Naive B cell (primary cell): Measurements from ENCODE around the gene RPIA. TPM values are rescaled to one million over a fixed set of nuclear protein-coding genes. Genes with fewer than 3 reads are reported as not detected.
A peak's percentile ranks its signal among the peaks of the same experiment; 100 is the strongest.
"Not testable (repeated sequence)": the region's sequence is repeated elsewhere in the genome, so short reads cannot be mapped to it uniquely, and the experiment has no call there.

ENCODE experiments used
- ATAC-seq, 2 donors: fragments of 150-1000 bp; cut with Tn5 transposase; 2 replicates each; pipeline ENCODE4 v1.10.0; 2021; ENCODE audit warnings: low read depth in 2 of 2, mild to moderate bottlenecking in 2 of 2, moderate library complexity in 2 of 2
- DNase-seq: peaks from one replicate; pipeline ENCODE4 v3.0.0; 2022
- H3K27ac Mint-ChIP-seq, 6 donors: one replicate each; pipeline ENCODE4 v1.8.0; 2020 to 2022; ENCODE audit warnings: mild to moderate bottlenecking in 6 of 6, mixed read lengths in 6 of 6, moderate library complexity in 5 of 6, inconsistent platforms in 2 of 6
- H3K27me3 Mint-ChIP-seq, 3 donors: one replicate each; pipeline ENCODE4 v1.8.0; 2021 to 2022; ENCODE audit warnings: mixed read lengths in 3 of 3, mild to moderate bottlenecking in 1 of 3
- H3K36me3 Mint-ChIP-seq, 2 donors: one replicate each; pipeline ENCODE4 v1.8.0; 2020 to 2022; ENCODE audit warnings: mixed read lengths in 2 of 2, inconsistent platforms in 1 of 2, mild to moderate bottlenecking in 1 of 2
- H3K4me1 Mint-ChIP-seq, 3 donors: one replicate each; pipeline ENCODE4 v1.8.0; 2020 to 2022; ENCODE audit warnings: mixed read lengths in 3 of 3, inconsistent platforms in 1 of 3, mild to moderate bottlenecking in 1 of 3, moderate library complexity in 1 of 3
- H3K4me3 Mint-ChIP-seq, 8 donors: one replicate each; pipeline ENCODE4 v1.8.0; 2020 to 2022; ENCODE audit warnings: mild to moderate bottlenecking in 8 of 8, mixed read lengths in 8 of 8, moderate library complexity in 8 of 8, inconsistent platforms in 2 of 8
- H3K9me3 Mint-ChIP-seq, 7 donors: one replicate each; pipeline ENCODE4 v1.8.0; 2020 to 2022; ENCODE audit warnings: mixed read lengths in 7 of 7, mild to moderate bottlenecking in 5 of 7, inconsistent platforms in 2 of 7, moderate library complexity in 1 of 7
- polyA plus RNA-seq, 6 donors: library from polyadenylated mRNA; unstranded; fragments of 300-500 nt; fragmentation: Illumina TruSeq; gene quantifications; one replicate each; pipeline ENCODE4 v1.2.3, GENCODE V29; 2021; ENCODE audit warnings: low read depth in 6 of 6

The RPIA gene
- polyA plus RNA-seq, 6 donors from 2014 or later, result 45.3 to 66.2 (median 51.7) TPM

DNA sequence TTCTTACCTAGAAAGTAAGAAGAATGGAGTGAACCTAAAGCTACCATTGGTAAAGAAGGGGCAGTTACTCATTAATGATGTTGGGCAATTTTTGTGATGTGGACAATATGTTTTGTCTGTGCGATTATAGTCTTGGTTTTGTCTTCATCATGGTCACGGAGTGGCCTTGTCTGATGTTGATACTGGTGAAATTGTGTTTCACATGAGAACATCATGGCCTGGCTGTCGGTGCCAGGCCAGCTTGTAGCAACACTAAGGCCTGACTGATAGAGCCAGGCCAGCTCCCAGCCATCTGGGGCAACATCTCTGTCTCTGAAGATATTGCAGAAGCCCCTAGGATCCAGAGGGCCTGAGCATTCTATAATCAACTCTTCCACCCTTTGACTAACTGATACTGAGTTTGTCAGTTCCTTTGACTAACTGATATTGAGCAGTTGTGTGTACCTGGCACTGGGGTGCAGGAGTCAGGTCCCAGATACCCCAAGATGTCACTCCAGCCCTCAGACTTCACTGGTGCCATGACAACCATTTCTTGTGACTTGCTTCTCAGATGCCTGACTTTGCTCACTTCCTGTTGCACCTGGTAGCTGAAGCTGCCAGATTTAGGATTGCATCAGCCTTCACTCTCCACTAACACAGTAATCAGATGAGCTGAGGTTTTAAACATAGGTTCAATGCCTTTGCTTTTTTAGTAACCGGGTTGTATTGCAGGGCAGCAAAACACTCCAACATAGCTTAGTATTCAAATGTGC lies 62.5 kb downstream of the RPIA start:
- peaks cover 15 to 32% of the 10 kb centered on the region in 2 donors for H3K36me3 Mint-ChIP-seq

DNA sequence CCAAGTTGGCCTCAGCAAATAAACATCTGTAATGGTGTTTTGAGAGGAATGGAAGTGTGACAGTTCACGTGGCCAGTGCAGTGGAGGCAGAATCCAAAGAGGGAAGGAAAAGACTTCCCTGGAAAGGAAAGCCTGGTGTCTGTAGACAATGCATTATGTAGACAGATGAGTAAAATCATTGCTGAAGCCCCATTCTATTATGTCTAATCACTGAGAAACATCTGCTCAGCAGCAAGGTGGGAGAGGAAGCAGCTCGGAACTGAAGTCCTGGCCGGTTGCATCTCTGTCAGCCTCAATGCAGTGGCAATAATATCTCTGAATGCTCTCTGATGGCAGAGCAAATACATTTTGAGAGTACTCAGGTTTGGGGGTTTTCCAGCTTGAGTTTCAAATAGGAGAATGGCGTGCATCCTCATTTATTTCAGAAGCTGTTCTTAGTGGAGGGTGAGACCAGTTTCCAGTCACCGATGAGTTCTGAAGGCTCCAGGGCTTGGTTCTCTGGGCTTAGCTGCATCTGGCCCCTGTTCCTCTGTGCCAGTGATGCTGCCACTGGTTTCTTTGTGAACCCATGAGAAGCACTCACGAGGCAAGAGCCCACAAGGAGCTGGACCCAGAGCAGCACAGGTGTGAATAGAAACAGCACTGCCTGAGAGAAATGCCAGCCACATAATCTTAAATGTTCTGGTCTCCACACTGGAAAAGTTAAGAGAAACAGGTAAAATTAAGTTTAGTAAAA lies 63.3 kb downstream of the RPIA start:
- Mint-ChIP-seq H3K4me1 (peaks cover 10 to 17% (median 12%) of the 10 kb centered on the region in 3 donors), H3K4me3 (peak overlapping the region in 1 of 8 donors; percentile 13), H3K27ac (peak overlapping the region; percentile 75 to 99 (median 92)), H3K36me3 (peaks cover 16 to 29% of the 10 kb centered on the region in 2 donors), H3K9me3 (peaks cover 0 to 15% (median 11%) of the 10 kb centered on the region in 7 donors), H3K27me3 (no peaks in the 10 kb centered on the region)
- DNase-seq, result no peak
- ATAC-seq, result peak; percentile 3 to 37

More for the DNA sequence above, 62.5 kb downstream of the RPIA start:
- DNase-seq, result peak; percentile 53
- peak; percentile 92 to 93 for ATAC-seq
- Mint-ChIP-seq H3K9me3 (peaks cover 0 to 11% (median 7%) of the 10 kb centered on the region in 7 donors), H3K4me3 (peak overlapping the region in 1 of 8 donors; percentile 13), H3K27ac (peak overlapping the region; percentile 89 to 99 (median 94)), H3K27me3 (no peaks in the 10 kb centered on the region), H3K4me1 (peaks cover 10 to 17% (median 12%) of the 10 kb centered on the region in 3 donors)

DNA sequence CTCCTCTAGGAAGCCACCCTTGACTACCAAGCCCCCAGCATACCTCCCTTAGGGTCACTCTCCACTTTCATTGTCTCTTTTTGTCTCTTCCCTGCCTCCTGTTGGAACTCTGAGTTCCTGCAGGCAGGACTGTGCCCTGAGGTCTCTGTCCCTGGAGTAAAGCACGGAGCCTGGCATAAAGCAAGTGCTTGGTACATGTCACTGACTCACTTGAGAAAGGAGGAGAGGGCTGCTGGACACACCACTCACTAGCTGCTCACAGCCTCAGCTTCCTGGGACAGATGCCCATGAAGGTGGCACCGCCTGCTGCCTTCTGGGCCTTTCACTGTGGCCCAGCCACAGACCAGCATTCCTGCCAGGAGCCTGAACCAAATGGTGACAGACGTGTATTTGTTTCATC lies 64.4 kb downstream of the RPIA start:
- ATAC-seq, result no peak
- Mint-ChIP-seq H3K4me3 (no peak overlapping the region), H3K36me3 (peaks cover 16 to 22% of the 10 kb centered on the region in 2 donors), H3K9me3 (peaks cover 5 to 21% (median 15%) of the 10 kb centered on the region in 7 donors), H3K27ac (peak overlapping the region in 3 of 6 donors; percentile 37 to 83 (median 67)), H3K4me1 (peaks cover 10 to 17% (median 12%) of the 10 kb centered on the region in 3 donors), H3K27me3 (no peaks in the 10 kb centered on the region)
- no peak for DNase-seq

DNA sequence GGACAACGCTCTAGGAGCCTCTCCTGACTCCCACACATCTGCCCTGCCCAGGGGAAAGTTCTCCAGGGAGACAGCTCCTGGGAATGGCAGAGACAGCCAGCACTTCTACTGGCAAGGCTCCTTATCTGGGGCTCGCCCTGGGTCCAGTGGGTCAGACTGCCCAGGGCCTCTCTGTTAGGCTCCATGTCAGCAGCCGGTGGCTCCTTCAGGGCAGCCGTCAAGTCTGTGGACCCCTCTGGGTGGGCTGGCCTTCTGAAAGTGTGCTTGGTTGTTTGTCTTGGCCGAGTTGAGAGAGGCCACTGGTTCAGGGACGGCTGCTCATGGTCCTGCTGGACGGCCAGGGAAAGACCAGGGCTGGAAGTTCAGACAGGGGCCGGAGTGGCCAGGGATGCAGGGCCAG lies 65.6 kb downstream of the RPIA start:
- no peaks in the 10 kb centered on the region for H3K27me3 Mint-ChIP-seq
- H3K9me3 Mint-ChIP-seq, result peaks cover 5 to 21% (median 15%) of the 10 kb centered on the region in 7 donors
- DNase-seq (no peak), ATAC-seq (no peak)
- H3K4me3 Mint-ChIP-seq, result no peak overlapping the region
- H3K27ac Mint-ChIP-seq, result peak overlapping the region in 2 of 6 donors; percentile 19 to 83
- H3K4me1 Mint-ChIP-seq, result peaks cover 10 to 17% (median 12%) of the 10 kb centered on the region in 3 donors
- H3K36me3 Mint-ChIP-seq, result peaks cover 10 to 11% of the 10 kb centered on the region in 2 donors

DNA sequence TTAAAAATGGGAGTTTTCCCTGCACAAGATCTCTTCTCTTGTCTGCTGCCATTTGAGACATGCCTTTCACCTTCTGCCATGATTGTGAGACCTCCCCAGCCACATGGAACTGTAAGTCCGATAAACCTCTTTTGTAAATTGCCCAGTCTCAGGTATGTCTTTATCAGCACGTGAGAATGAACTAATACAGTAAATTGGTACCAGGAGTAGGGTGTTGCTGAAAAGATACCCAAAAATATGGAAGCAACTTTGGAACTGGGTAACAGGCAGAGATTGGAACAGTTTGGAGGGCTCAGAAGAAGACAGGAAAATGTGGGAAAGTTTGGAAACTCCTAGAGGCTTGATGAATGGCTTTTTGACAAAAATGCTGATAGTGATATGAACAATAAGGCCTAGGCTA lies 67.2 kb downstream of the RPIA start:
- DNase-seq, H3K27ac Mint-ChIP-seq, H3K27me3 Mint-ChIP-seq, H3K4me3 Mint-ChIP-seq, ATAC-seq, H3K36me3 Mint-ChIP-seq: not testable (repeated sequence)
- Mint-ChIP-seq H3K9me3 (peaks cover 5 to 27% (median 17%) of the 10 kb centered on the region in 7 donors), H3K4me1 (peaks cover 10 to 13% (median 12%) of the 10 kb centered on the region in 3 donors)

DNA sequence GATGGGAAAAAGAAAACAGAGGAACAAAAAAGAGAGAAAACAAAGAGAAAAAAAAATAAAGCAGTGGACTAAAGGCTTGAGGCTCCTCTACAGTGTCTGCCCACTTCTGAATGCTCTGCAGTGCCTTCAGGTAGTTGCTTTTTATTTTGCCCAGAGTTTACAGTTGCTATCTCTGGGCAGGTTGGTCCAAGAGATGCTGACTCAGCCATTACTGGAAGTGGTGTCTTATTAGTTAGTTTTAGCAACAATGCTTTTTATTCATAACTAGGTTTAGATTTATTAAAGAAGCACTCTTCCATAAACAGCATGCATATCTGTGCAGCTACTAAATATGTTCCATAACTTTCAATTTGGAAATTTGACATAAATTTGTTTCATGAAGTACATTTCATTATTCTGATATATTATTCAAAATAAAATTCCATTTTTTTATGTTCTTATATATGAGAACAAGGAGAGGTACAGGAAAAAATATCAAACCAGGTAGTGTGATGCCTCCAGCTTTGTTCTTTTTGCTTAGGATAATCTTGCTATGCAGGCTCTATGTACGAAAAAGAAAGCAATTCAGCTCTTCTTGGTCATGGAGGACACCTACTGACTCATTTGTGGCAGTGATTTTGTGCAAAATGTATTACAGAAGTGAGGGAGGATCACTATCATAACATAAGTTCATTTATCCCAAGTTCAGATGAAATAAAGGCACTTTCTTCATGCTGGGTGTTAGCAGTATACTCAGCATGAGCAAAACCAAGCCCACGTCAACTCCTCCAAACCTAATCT lies 69.5 kb downstream of the RPIA start:
- Mint-ChIP-seq H3K4me1 (peaks cover 5 to 13% (median 6%) of the 10 kb centered on the region in 3 donors), H3K27ac (no peak overlapping the region), H3K36me3 (peaks cover 8 to 9% of the 10 kb centered on the region in 2 donors), H3K9me3 (peaks cover 5 to 27% (median 17%) of the 10 kb centered on the region in 7 donors), H3K4me3 (no peak overlapping the region), H3K27me3 (peaks cover 6 to 17% (median 7%) of the 10 kb centered on the region in 3 donors)
- DNase-seq (no peak), ATAC-seq (no peak)

DNA sequence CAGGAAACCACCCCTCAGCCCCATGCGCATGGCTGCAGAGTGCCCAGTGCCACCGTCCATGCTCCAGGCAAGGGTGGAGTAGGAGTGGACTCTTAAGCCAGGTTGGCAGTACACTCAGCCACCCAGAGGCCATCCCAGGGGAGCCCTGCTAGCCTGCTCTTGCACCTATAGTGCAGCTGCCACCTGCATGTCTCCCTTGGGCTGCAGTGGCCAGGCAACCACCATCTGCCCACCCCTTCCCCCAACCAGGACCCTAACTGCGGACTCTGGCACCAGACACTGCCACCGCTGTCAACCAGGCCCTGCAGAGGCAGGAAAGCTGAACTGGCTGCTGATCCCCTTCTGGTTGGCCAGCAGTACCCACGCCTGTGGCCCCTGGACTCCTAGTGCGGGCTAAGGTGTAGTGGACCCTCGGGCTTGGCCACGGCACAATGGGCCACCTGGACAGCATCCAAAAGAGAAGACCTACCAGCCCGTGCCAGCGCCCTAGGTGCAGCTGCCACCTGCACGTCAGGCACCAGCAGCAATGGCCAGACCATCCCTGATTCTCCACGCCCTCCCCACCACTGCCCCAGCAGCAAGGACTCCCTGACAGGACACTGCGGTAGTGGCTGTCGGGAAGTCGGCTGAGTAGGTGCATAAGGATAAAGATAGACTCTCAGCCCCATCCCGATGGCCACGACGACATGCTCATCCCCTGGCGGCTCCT lies 72.8 kb downstream of the RPIA start:
- ATAC-seq (no peak), DNase-seq (no peak)
- Mint-ChIP-seq H3K4me1 (peaks cover 5 to 14% (median 7%) of the 10 kb centered on the region in 3 donors), H3K9me3 (peaks cover 2 to 16% (median 6%) of the 10 kb centered on the region in 7 donors), H3K27ac (no peak overlapping the region), H3K36me3 (no peaks in the 10 kb centered on the region), H3K4me3 (peak overlapping the region in 7 of 8 donors; percentile 35 to 79 (median 69)), H3K27me3 (peaks cover 6 to 19% (median 11%) of the 10 kb centered on the region in 3 donors)

DNA sequence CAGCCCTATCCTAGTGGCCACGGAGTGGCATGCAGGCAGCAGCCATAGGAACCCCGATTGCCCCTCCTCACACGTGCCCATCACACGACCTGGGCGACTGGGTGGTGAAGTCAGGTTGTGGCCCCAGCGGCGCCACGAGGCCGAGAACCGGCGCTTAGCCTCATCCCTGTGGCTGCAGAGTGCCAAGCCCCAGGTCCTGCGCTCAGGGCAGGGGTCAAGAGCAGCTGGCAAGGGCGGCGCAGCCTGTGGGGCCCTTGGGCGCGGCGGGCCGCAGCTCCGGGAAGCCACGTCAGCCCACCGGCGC lies 73.3 kb downstream of the RPIA start:
- H3K27me3 Mint-ChIP-seq, result peaks cover 6 to 19% (median 11%) of the 10 kb centered on the region in 3 donors
- H3K27ac Mint-ChIP-seq, result peak overlapping the region in 1 of 6 donors; percentile 80
- ATAC-seq (no peak), DNase-seq (no peak)
- H3K9me3 Mint-ChIP-seq, result peaks cover 2 to 16% (median 5%) of the 10 kb centered on the region in 7 donors
- no peaks in the 10 kb centered on the region for H3K36me3 Mint-ChIP-seq
- peak overlapping the region in 7 of 8 donors; percentile 47 to 79 (median 69) for H3K4me3 Mint-ChIP-seq
- peaks cover 5 to 14% (median 7%) of the 10 kb centered on the region in 3 donors for H3K4me1 Mint-ChIP-seq

DNA sequence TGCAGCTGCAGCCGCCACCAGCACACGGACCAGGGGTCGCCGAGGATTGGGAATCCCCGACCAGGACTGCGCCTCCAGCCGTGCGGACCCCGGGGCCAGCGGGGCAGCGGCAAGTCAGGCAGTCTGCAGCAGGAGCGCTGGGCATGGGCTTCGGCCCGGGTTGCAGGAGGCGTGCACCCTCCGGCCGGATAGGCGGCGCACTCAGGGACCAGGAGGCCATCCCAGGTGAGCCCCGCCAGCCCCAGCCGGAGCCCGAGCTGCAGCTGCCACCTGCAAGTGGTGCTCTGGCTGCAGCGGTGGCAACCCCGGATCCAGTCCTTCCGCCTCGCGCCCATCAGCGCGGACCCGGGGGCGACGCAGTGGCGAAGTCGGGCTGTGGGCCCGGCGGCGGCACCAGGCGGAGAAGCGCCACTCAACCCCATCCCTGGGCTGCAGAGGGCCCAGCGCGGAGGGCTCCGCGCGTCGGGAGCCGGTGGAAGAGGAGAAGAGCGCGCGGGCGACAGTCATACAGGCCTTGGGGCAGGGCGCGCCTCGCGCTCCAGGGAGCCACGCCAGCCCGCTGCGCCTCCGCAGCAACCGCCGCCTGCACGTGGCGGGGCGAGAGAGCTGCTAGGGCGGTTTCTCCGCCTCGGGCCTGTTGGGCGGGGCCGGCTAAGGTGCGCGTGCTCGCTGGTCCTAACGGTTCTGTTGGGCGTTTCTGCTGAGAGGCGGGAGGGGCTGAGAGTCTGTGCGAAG lies 73.8 kb downstream of the RPIA start:
- peaks cover 0 to 12% (median 4%) of the 10 kb centered on the region in 7 donors for H3K9me3 Mint-ChIP-seq
- H3K27ac Mint-ChIP-seq, result peak overlapping the region in 1 of 6 donors; percentile 72
- H3K36me3 Mint-ChIP-seq, result no peaks in the 10 kb centered on the region
- peaks cover 5 to 14% (median 7%) of the 10 kb centered on the region in 3 donors for H3K4me1 Mint-ChIP-seq
- DNase-seq (peak; percentile 37), ATAC-seq (peak; percentile 76 to 85)
- H3K27me3 Mint-ChIP-seq, result peaks cover 6 to 19% (median 11%) of the 10 kb centered on the region in 3 donors
- peak overlapping the region; percentile 51 to 88 (median 82) for H3K4me3 Mint-ChIP-seq

DNA sequence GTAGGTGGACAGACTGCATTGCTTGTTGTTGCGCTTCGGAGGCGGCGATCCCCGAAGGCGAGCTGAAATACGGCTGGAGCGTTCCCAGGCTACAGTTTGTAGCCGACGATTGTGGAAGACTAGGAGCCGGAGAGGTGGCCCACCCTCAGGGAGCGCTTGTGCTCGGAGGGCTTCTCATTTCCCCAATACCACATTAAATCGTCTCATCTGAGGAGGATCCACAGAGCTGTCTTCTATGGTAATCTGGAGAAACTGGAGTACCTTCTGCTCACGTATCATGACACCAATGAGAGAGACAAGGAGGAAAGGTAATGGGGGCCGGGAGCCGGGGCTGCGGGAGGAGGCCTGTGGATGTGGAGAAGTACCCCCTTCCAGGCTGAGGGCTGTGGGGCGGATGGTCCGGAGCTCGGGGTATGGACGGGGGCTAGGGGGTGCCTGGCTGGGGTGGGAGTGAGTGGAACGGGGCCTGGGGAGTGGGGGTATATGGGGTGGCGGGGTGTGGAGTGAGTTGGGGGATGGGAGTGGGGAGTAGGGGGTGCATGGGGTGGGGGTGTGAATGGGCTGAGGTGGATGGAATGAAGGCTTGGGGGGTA lies 74.5 kb downstream of the RPIA start:
- Mint-ChIP-seq H3K27ac (peak overlapping the region in 1 of 6 donors; percentile 72), H3K4me1 (peaks cover 5 to 14% (median 7%) of the 10 kb centered on the region in 3 donors), H3K27me3 (peaks cover 6 to 19% (median 11%) of the 10 kb centered on the region in 3 donors), H3K4me3 (peak overlapping the region; percentile 51 to 88 (median 82))
- not testable (repeated sequence) for H3K9me3 Mint-ChIP-seq, H3K36me3 Mint-ChIP-seq, DNase-seq, ATAC-seq

DNA sequence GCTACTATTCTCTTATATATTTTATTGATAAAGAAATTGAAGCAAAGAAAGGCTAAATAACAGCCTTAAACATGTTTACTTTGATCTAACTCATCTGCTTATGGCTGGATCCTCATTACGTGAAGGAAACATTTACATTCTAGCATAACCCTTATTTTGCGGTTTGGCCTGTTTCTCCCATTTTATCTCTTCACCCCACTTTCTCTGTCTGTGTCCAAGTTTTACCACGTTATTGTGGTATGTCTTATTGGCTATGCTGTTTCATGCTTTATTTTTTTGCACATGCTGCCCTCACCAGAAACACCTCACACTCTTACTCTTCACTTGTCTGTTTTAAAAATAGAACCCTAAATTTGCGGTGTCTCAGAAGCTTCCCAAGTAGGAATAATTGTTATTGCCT lies 78.5 kb downstream of the RPIA start:
- Mint-ChIP-seq H3K36me3 (no peaks in the 10 kb centered on the region), H3K4me1 (peaks cover 5 to 8% (median 7%) of the 10 kb centered on the region in 3 donors), H3K4me3 (no peak overlapping the region), H3K9me3 (peaks cover 0 to 9% (median 4%) of the 10 kb centered on the region in 7 donors), H3K27me3 (peaks cover 4 to 16% (median 11%) of the 10 kb centered on the region in 3 donors), H3K27ac (no peak overlapping the region)
- DNase-seq (no peak), ATAC-seq (no peak)
